ENCODE results near the gene NDEL1.
"Not testable (repeated sequence)": the region's sequence is repeated elsewhere in the genome, so short reads cannot be mapped to it uniquely, and the experiment has no call there.

Gene NDEL1, protein sequence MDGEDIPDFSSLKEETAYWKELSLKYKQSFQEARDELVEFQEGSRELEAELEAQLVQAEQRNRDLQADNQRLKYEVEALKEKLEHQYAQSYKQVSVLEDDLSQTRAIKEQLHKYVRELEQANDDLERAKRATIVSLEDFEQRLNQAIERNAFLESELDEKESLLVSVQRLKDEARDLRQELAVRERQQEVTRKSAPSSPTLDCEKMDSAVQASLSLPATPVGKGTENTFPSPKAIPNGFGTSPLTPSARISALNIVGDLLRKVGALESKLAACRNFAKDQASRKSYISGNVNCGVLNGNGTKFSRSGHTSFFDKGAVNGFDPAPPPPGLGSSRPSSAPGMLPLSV

DNA sequence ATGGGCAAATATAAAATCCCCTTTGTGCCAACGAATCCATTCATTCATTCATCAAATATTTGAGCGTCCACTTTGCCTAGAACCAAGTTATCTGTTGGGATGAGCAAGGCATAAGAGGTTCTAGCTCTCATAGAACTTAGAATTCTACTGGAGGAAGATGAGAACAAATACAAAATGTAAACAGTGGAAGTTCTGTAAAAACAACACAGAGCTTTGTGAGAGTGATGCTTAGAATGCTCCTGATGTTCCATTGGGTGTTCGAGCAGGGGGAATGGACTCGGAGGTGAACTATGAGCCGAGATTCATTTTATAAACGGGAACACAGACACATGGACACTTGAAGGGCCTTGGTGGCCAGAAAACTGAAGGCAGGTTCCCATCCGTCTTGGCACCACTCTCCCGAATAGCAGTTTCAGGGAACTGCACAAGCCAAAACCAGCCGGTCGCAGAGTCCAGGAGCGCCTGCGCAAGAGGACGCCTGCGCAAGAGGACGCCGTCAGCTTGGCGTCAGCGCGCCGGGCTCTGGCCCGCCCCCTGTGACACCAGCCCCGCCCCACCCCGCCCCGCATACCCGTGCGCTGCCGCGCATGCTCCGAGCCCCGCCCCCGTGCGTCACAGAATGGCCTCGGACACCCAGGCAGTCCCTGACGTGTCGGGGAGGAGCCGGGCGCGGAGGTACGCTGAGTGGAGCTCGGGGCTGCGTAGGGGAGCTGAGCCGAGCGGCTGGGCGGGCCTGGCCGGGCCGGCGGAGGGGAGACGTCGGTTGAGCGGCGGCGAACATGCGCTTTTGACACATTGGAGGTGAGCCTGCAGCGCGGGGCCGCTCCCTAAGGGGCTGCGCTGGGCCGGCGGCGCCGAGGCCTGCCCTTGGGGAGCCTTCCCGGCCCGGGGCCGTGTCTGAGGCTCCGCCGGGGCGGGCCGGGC is at the start of gene NDEL1:
TSS of gene NDEL1 (plus strand) at position 640 of the 924 bp plus-strand sequence. CDS start 8,388 bp downstream, outside the sequence.
- peak; percentile 73 to 100 (median 98) for DNase-seq

DNA sequence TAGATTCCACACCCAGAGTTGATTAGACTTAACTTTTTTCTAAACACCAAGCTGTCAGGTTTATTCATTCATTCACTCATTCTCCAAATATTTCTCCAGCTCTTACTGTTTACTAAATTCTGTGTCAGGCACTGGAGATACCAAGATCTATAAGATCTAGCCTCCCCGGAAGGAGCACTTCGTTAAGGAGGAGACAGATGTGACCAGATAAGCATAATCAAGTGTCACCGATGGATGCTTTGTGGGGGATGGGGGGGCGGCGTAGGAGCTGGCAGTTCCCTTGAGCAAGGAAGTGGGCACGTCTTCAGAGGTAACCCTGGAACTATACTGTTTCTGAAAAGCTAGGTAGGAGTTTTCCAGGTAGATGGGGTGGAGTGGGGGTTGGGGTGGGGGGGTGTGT is 48.8 kb upstream of the NDEL1 start:
- DNase-seq: no peak

DNA sequence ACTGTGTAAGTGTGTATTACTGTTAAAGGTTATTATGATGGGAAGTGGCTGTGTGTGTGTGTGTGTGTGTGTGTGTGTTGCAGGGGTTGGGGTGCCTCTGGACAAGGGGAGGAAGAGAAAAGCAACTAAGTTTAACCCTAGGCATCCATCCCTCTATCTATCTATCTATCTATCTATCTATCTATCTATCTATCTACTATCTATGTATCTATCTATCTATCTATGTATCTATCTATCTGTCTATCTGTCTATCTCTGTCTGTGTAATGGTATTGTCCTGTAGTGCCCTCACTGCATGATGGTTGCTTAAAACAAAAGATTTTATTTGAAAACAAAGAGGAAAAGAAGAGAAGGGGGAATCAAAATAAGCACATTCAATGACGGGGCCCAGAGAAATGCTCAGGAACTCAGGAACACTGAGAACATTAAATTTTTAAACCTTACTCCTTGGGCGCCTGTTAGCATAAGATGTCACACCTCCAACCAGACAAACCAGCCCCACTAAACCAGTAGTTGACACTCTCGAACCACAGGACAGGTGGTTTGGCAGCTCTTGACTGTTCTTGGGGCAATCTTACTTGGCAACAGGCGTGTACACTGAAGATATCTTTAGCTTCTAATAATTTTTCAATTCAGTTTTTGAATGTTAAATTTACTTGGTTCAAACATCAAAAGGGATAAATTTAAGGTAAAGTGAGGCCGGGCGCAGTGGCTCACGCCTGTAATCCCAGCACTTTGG is 47.6 kb upstream of the NDEL1 start:
- no peak for DNase-seq

DNA sequence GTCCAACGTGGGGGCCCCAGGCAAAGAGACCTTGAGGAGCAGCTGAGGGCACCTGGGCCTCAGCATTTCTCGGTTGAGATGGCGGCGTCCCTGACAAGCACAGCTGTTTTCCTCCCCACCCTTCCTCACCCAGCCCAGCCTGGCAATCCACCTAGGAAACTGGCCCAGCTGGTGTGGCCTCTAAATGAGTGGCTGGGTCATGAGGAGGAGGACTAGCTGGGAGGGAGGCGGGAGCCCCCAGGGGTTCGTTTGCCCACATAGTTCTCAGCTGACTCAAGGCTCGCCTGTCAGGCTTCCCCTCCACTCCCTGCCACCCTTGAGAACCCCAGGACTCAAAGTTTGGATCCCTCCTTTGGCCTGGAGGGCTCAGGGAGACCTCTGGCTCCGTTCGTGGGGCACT is 44.0 kb upstream of the NDEL1 start:
- DNase-seq: no peak

DNA sequence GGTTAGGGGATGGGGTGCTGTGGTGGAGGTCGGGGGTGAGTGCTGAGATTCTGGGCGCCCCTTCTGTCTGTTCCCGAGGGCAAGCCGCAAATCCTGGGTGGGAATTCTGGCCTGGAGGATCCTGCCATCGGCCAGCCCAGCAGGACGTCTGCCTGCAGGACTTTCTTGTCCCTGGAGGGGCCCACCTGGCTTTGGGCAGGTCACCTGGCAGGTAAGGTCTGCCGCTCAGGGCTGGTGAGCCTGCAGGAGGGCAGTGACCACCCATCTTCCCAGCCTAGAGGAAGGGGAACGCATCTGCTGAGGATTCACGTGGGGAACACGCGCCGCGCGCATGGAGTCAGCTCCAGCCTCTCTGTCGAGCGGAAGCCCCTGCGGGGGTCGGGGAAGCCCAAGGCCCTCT is 43.4 kb upstream of the NDEL1 start:
- DNase-seq: no peak

DNA sequence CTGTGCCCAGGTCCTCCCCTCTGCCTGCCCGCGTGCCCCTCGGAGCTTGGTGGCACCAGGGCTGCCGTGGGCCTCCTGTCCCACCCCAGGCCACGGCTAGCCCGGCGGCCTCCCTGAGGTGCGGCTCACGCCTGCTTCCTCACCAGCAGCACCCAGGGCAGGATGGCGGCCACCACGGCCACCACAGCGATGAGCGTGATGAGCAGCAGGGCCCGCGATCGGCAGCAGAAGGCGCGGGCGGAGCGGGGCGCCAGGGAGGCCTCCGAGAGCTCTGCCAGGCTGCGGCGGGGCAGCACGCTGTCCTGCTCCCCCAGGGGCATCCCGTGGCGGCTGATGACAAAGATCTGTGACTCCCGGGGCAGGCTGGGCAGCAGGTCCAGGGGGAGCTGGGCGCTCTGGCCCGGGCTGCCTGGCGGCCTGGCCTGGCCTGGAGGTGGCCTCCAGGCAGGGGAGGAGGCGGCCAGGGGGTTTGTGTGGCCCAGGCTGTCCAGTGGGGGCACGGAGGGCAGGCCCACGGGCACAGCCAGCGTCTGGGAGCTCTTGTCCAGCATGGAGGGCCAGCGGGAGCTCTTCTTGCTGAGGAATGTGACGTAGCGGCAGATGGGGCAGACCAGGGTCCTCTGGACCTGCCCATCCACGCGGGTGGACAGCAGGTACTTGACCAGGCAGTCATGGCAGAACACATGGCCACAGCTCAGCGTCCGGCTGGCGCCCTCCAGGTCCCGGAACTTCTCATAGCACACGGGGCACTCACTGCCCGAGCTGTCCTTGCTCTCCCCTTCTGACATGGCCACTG is 42.8 kb upstream of the NDEL1 start:
- DNase-seq: no peak

DNA sequence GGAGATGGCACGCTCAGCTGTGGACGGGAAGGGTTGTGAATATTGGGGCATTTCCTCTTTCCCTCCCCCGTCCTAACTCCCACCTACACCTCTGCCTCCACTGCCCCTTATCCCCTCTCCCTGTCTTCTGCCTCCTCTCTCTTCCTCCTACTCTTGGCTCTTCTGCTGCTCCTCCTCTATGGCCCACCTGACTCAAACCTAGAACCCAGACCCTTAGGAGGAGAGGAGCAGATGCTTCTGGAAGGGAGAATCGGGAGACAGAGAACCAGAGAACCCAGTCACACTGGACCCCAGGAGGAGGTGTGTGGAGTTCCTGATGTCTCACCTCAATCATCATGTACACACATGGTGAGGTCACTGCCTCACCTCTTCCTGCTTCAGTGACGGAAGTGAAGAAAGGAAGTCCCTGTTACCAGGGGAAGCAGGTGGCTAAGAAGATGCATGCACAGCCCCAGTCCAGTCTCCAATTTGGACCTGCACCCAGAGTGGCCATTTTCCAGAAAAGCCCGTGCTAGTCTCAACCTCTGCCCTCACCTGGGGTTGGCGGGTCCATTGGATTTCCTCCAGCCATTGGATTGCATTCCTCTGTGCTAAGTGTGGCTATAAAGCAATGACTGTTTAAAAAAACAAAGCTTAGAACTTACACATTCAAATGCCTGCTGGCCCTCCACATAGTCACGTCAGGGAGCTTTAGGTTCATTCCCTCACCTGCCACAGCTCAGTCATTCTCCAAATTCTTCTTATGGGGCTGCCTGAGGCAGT is 42.0 kb upstream of the NDEL1 start:
- no peak for DNase-seq

DNA sequence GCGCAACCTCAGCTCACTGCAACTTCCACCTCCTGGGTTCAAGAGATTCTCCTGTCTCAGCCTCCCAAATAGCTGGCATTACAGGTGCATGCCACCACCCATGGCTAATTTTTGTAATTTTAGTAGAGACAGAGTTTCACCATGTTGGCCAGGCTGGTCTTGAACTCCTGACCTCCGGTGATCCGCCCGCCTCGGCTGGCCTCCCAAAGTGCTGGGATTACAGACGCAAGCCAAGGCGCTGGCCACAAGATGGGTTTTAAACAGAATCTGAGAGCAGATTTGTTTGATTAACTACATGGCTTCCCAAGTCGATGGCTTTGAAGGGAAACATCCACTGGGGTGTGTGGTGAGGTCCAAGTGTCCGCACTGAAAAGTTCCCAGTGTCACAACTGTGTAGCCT is 41.2 kb upstream of the NDEL1 start:
- not testable (repeated sequence) for DNase-seq

DNA sequence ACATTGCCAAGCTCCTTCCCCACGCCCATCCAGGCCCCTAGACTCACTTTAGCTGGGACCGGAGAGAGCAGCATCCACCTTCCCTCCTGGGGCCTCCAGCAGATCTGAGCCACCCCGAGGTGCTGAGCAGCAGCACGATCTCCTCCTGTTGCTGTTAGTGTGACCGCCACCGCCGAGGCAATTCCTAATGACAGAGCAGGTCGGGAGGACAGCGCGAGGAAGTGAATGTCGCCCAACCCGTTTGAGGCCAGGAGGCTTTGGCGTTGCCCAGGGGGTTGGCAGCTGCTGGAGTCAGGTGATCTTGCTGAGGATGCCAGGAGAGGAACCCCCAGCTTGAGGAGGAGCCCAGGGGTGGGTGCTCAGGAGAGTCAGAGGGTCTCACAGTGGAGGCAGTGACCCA is 38.0 kb upstream of the NDEL1 start, which contains the start of gene RNF222:
TSS of gene RNF222 (minus strand) at position 192 of the 400 bp plus-strand sequence. CDS start 4,366 bp downstream, outside the sequence.
- DNase-seq: no peak

DNA sequence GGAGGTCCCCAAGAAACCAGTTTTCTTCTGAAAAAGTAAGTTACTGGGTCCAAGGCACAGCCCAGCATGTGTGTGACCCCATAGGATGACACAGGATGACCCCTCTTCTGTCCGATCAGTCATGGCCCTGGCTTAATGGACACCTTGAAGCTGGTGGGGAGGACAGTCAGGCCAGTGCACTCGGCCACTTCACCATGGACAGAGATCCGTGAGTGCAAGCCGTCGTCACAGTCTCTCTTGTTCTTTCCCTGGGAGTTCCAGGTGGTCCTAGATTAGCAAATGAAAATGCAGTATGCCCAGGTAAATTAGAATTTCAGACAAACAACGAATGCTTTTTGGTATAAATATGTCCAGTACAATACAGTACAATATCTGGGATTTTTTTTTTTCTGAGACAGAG is 36.7 kb upstream of the NDEL1 start:
- DNase-seq: no peak

DNA sequence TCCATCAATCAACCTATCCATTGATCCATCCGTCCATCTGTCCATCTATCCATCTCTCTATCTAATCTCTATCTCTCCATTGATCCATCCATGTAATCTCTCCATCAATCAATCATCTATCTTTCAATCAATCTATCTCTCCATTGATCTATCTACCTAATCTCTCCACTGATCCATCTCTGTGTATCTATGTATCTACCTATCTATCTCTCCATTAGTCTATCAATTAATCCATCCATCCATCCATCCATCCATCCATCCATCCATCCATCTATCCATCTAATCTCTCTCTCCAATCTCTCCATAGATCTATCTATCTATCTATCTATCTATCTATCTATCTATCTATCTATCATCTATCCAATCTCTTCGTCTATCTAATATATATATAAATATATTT is 34.6 kb upstream of the NDEL1 start:
- no peak for DNase-seq

DNA sequence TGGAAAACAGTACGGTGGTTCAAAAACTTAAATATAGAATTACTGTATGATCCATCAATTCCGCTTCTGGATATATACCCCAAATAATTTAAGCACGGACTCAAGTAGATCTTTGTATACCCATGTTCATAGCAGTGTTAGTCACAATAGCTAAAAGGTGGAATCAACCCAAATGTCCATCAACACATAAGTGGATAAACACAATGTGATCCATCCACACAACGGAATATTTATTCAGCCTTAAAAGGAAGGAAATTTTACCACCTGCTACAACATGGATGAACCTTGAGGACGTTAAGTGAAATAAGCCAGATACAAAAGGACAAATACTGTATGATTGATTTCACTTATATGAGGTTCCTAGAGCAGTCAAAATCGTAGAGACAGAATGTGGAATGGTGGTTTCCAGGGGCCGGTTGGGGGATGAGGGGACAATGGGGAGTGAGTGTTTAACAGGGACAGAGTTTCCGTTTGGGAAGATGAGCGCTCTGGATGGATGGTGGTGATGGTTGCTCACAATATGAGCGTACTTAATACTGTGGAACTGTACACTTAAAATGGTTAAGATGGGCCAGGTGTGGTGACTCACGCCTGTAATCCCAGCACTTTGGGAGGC is 32.7 kb upstream of the NDEL1 start:
- DNase-seq: no peak

DNA sequence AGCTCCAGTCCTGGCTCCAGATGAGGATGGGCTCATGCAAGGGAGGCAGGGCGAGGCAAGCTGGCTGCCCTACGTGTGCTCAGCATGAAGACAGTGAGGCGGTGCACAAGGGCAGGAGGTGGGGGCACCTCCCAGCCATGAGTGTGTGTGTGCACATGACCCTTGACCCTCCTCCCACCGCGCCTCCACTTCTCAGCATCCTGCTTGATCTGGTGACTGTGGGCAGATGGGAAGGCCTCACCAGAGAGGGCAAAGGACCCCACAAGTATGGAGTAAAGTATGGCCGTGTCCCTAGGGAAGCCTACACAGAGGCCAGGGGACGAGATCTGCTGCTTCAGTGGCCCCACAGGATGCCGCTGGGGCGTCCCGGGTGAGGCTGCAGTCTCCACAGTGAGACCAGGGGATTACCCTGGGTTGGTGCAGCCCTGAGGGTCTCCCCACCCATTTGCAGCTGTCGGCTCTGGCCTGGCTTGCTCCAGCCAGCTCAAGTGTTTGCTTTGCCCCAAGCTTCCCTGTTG is 30.1 kb upstream of the NDEL1 start:
- DNase-seq: no peak

DNA sequence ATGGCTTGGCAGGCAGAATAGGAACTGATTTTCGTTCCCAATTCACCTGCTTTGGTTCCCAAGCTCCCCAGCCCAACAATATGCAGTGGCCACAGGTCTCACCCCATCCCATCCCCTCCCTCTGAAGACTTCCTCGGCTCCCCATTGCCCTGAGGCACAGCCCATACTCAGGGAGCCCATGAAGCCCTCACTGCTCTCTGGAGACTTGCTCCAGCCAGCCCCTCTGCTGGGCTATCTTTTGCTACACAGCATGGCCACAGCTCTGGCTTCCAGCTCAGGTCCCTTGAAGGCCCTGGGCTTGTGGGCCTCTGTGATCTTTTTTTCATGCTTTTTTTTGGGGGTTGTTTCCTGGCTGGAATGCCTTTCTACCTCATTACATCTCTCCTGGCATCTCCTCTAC is 29.5 kb upstream of the NDEL1 start:
- no peak for DNase-seq

DNA sequence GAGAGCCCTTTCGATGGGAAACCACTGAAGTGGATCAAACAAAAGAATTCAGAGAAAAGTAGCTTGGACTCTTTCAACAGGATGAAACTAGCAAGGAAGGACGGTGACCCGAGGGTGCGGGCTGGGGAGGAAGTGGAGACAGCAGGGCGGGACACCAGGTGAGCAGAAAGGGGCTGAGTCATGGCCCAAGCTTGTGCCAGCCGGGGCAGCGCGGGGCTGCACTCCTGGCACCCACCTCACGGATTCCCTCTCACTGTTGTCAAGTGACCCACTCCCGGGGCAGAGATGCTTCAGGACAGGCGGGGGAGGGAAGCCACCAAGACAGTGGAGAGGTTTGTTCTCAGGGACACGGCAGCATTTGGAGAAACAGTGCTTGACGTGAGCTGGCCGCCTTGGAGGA is 27.3 kb upstream of the NDEL1 start:
- peak in 2 of 51 donors; percentile 20 to 28 for DNase-seq

DNA sequence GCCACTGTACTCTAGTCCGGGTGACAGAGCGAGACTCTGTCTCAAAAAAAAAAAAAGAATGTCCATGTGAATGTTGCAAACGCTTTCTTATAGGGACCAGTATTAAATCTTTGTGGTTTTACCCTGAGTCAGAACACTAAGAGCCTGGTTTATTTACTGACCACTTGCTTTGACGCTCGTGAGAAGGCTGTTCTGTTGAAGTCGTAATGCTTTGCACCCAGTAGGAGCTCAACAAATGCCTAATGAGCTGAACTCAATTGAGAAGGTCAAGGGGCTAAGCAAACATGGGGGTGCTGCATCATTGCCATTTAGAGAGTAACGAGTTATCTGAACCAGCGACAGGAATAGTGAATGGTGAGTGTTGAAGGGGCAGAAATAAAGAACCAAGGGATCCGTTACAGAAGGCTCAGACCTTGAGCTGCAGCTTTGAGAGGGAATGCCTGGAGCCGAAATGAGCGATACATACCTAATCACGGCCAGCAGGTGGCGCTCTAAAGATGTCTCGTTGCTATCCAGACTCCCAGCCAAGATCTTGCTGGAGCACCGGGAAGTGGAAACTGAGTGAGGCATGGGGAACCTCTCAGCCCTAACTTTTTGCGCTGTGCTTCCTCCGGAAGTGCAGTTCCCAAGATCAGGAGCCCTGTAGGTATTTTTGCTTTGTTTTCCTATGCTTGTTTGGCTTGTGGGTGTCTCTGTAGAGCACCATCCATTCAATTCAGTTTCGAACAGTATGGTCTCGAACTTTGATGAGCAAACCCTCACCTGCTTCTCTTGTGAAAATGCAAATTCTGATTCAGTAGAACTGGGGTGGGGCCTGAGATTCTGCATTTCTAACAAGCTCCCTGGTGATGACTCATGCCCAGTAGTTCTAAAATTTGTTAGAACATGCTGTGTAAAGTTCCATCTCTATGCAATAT is 25.5 kb upstream of the NDEL1 start:
- DNase-seq: peak in 50 of 51 donors; percentile 11 to 93 (median 74)

DNA sequence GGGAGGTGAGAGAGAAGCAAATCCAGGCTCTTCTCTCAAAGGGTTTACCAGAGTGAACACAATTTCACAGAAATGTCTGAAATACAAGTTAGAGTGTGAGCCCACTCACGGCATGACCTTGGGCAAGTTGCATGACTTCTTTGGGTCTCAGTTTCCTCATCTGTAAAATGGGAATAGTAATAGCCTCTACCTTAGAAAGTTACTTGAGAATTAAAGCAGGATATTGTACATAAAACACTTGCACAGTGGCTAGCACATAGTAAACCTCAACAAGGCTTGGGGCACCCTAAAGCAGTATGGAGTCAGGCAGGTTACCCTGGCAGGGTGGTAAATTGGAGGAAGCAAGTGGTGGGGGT is 24.8 kb upstream of the NDEL1 start:
- no peak for DNase-seq

DNA sequence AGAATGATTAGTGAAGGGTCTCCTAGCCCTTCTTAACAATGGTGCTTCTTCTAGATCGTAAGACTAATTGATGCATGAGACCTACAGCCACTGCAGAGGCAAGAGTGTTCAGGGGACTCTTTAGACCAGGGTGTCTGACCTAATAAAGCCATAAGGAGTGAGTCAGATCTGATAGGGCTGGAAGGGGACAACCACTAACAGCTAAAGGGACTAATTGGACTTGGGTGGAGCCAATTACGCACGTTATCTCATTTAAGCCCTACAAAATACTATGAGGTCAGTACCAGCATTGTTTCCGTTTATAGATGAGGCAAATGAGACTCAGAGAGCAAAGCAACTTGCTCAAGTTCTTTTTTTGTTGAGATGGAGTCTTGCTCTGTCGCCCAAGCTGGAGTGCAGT is 23.6 kb upstream of the NDEL1 start:
- no peak for DNase-seq
